ENCODE measurements around the gene CTBP1. TPM values are rescaled to one million over a fixed set of nuclear protein-coding genes. Genes with fewer than 3 reads are reported as not detected.
"Not testable (repeated sequence)": the region's sequence is repeated elsewhere in the genome, so short reads cannot be mapped to it uniquely, and the experiment has no call there.

CTBP1 gene
- total RNA-seq, 1 experiment from 2014 or later: 153 TPM

GRCh38 chr4:1237981-1238675 lies 10.8 kb downstream of the CTBP1 start:
- Histone ChIP-seq H3K27me3 (ENCODE audit: insufficient read depth, low read depth) (no peaks in the 10 kb centered on the region), H3K9me2 (ENCODE audit: insufficient read depth) (no peaks in the 10 kb centered on the region)

GRCh38 chr4:1237261-1237660 lies 11.7 kb downstream of the CTBP1 start:
- H3K4me3 ChIP-seq; H3K4me2 ChIP-seq; H3K4me1 ChIP-seq (replicated peaks; ENCODE audit: insufficient read depth); POLR2A ChIA-PET (ENCODE audit: unreplicated experiment); H3K27ac ChIP-seq; H2AFZ ChIP-seq; H3K36me3 ChIP-seq (ENCODE audit: low read depth); intact Hi-C loops (cut with micrococcal nuclease; ENCODE audit: unreplicated experiment); H3K9me3 ChIP-seq (ENCODE audit: insufficient read depth, low read depth); BruUV-seq (replicated peaks); H3F3A ChIP-seq (ENCODE audit: insufficient read depth, low read depth); H3K27me3 ChIP-seq (ENCODE audit: insufficient read depth, low read depth); DNase-seq; CTCF ChIA-PET; H3K9me2 ChIP-seq (ENCODE audit: insufficient read depth): not testable (repeated sequence)
- Histone ChIP-seq H4K20me1 (ENCODE audit: insufficient read depth) (peaks cover 44% of the 10 kb centered on the region), H3K79me2 (ENCODE audit: low read depth) (peaks cover 20% of the 10 kb centered on the region)

More at GRCh38 chr4:1237981-1238675, 10.8 kb downstream of the CTBP1 start:
- Histone ChIP-seq H3K9me3 (ENCODE audit: insufficient read depth, low read depth) (no peaks in the 10 kb centered on the region), H3K4me3 (no peak overlapping the region), H3K79me2 (ENCODE audit: low read depth) (peaks cover 29% of the 10 kb centered on the region), H3K27ac (no peak overlapping the region), H3F3A (ENCODE audit: insufficient read depth, low read depth) (no peaks in the 10 kb centered on the region), H3K4me1 (replicated peaks; ENCODE audit: insufficient read depth) (no peaks in the 10 kb centered on the region), H2AFZ (no peak overlapping the region), H3K4me2 (no peak overlapping the region), H3K36me3 (ENCODE audit: low read depth) (no peaks in the 10 kb centered on the region), H4K20me1 (ENCODE audit: insufficient read depth) (peaks cover 52% of the 10 kb centered on the region)
- no TSS peak for BruUV-seq (replicated peaks)
- intact Hi-C loops (cut with micrococcal nuclease; ENCODE audit: unreplicated experiment): no loop called here
- ChIA-PET CTCF (no interaction called here), POLR2A (ENCODE audit: unreplicated experiment) (no interaction called here)
- TF ChIP-seq EZH2 (IDR thresholded peaks at IDR 0.05; ENCODE audit: low read depth): no peak
- no peak for TF ChIP-seq CTCF (conservative IDR thresholded peaks at IDR 0.05)
- no peak for DNase-seq

DNA sequence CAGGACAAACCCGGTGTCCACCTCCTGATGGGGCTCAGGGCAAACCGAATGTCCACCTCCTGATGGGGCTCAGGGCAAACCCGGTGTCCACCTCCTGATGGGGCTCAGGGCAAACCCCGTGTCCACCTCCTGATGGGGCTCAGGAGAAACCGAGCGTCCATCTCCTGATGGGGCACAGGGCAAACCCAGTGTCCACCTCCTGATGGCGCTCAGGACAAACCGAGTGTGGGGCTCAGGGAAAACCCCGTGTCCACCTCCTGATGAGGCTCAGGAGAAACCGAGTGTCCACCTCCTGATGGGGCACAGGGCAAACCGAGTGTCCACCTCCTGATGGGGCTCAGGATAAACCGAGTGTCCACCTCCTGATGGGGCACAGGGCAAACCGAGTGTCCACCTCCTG lies 12.1 kb downstream of the CTBP1 start:
- Histone ChIP-seq H3K79me2 (ENCODE audit: low read depth) (peaks cover 16% of the 10 kb centered on the region), H4K20me1 (ENCODE audit: insufficient read depth) (peaks cover 40% of the 10 kb centered on the region)
- H2AFZ ChIP-seq; BruUV-seq (replicated peaks); CTCF ChIA-PET; intact Hi-C loops (cut with micrococcal nuclease; ENCODE audit: unreplicated experiment); POLR2A ChIA-PET (ENCODE audit: unreplicated experiment); H3F3A ChIP-seq (ENCODE audit: insufficient read depth, low read depth); H3K36me3 ChIP-seq (ENCODE audit: low read depth); H3K4me2 ChIP-seq; H3K27ac ChIP-seq; DNase-seq; H3K9me3 ChIP-seq (ENCODE audit: insufficient read depth, low read depth); H3K4me1 ChIP-seq (replicated peaks; ENCODE audit: insufficient read depth); H3K4me3 ChIP-seq; H3K9me2 ChIP-seq (ENCODE audit: insufficient read depth); H3K27me3 ChIP-seq (ENCODE audit: insufficient read depth, low read depth): not testable (repeated sequence)

DNA sequence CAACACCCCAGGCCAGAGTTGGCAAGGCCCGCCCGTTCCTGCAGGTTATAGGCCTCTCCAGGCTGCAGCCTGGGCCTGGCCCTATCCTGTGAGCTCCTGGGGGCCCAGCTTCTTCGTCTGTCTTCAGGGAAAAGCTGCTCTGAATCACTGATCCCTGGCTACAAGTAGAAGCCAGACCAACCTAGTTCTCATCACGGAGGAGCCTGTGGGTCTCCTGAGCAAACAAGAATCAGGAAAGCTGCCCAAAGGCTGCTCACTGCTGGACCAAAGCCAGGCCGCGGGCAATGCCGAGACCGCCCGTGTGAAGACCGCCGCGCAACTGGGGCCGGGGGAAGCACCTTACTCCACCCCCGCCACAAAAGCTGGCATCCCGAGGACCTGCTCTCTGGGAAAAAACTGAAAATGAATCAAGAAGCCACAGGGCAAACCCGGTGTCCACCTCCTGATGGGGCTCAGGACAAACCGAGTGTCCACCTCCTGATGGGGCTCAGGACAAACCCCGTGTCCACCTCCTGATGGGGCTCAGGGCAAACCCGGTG lies 12.8 kb downstream of the CTBP1 start:
- Histone ChIP-seq H3K9me3 (ENCODE audit: insufficient read depth, low read depth) (no peaks in the 10 kb centered on the region), H3K9me2 (ENCODE audit: insufficient read depth) (no peaks in the 10 kb centered on the region), H3K27me3 (ENCODE audit: insufficient read depth, low read depth) (no peaks in the 10 kb centered on the region), H3F3A (ENCODE audit: insufficient read depth, low read depth) (no peaks in the 10 kb centered on the region), H3K4me3 (no peak overlapping the region), H4K20me1 (ENCODE audit: insufficient read depth) (peaks cover 37% of the 10 kb centered on the region), H2AFZ (no peak overlapping the region), H3K36me3 (ENCODE audit: low read depth) (no peaks in the 10 kb centered on the region), H3K4me1 (replicated peaks; ENCODE audit: insufficient read depth) (no peaks in the 10 kb centered on the region), H3K4me2 (no peak overlapping the region), H3K27ac (no peak overlapping the region), H3K79me2 (ENCODE audit: low read depth) (peaks cover 10% of the 10 kb centered on the region)
- intact Hi-C loops (cut with micrococcal nuclease; ENCODE audit: unreplicated experiment): no loop called here
- no TSS peak for BruUV-seq (replicated peaks)
- DNase-seq: no peak
- POLR2A ChIA-PET (ENCODE audit: unreplicated experiment): no interaction called here
- TF ChIP-seq EZH2 (IDR thresholded peaks at IDR 0.05; ENCODE audit: low read depth) (no peak), CTCF (conservative IDR thresholded peaks at IDR 0.05) (no peak)
- CTCF ChIA-PET: no interaction called here
